DOHH2 (cell line): Measurements from ENCODE around the gene SEC16A.

Experiments
- H3F3A ChIP-seq: fragments of 200-600 bp; sonication (generic), shearing (Covaris generic); 2 replicates; pipeline ENCODE4 v1.6.0; 2016; ENCODE audit warnings: antibody characterized with exemption, mild to moderate bottlenecking; ENCODE audit not compliant: control insufficient read depth, insufficient read depth
- H3K27ac ChIP-seq: fragments of 200-600 bp; sonication (generic); 2 replicates; pipeline ENCODE4 v1.5.1; 2014; ENCODE audit warnings: low read depth, mild to moderate bottlenecking, low read length, moderate library complexity
- H3K27me3 ChIP-seq: fragments of 200-600 bp; sonication (generic); 2 replicates; pipeline ENCODE4 v1.6.1; 2014; ENCODE audit warnings: mild to moderate bottlenecking, low read length, mixed read lengths; ENCODE audit not compliant: control insufficient read depth
- H3K36me3 ChIP-seq: fragments of 200-600 bp; sonication (generic); 2 replicates; pipeline ENCODE4 v1.6.1; 2014; ENCODE audit warnings: mild to moderate bottlenecking, low read length, moderate library complexity, mixed read lengths; ENCODE audit not compliant: control insufficient read depth
- H3K4me1 ChIP-seq: fragments of 200-600 bp; sonication (generic); 2 replicates; pipeline ENCODE4 v1.6.1; 2014; ENCODE audit warnings: mild to moderate bottlenecking, low read length, mixed read lengths; ENCODE audit not compliant: control insufficient read depth
- H3K4me2 ChIP-seq: fragments of 200-600 bp; sonication (generic); 2 replicates; pipeline ENCODE4 v1.6.0; 2014; ENCODE audit warnings: mild to moderate bottlenecking, low read length, moderate library complexity
- H3K4me3 ChIP-seq: fragments of 200-600 bp; sonication (generic); 2 replicates; pipeline ENCODE4 v1.5.1; 2014; ENCODE audit warnings: mild to moderate bottlenecking, low read length, mixed read lengths
- H3K79me2 ChIP-seq: fragments of 200-600 bp; sonication (generic); 2 replicates; pipeline ENCODE4 v1.6.1; 2014; ENCODE audit warnings: mild to moderate bottlenecking, low read length, mixed read lengths; ENCODE audit not compliant: control insufficient read depth
- H3K9me2 ChIP-seq: fragments of 200-600 bp; sonication (generic); replicated peaks from 2 replicates; pipeline ENCODE4 v1.6.1; 2014; ENCODE audit warnings: mild to moderate bottlenecking, low read length, mixed read lengths; ENCODE audit not compliant: control insufficient read depth
- H3K9me3 ChIP-seq: fragments of 200-600 bp; sonication (generic); 2 replicates; pipeline ENCODE4 v1.6.1; 2014; ENCODE audit warnings: antibody characterized with exemption, low read length, mixed read lengths; ENCODE audit not compliant: control insufficient read depth, insufficient read depth
- H4K20me1 ChIP-seq: fragments of 200-600 bp; sonication (generic); 2 replicates; pipeline ENCODE4 v1.6.0; 2014; ENCODE audit warnings: low read depth, mild to moderate bottlenecking, antibody characterized with exemption, low read length, moderate library complexity; ENCODE audit not compliant: control insufficient read depth, insufficient read depth
- CTCF ChIP-seq: fragments of 200-600 bp; sonication (generic); IDR thresholded peaks from one replicate; pipeline ENCODE4 v1.5.1; 2014; ENCODE audit warnings: antibody characterized with exemption, mild to moderate bottlenecking, low read depth, low read length; ENCODE audit not compliant: poor library complexity, severe bottlenecking
- EZH2phosphoT487 ChIP-seq: fragments of 200-600 bp; sonication (generic); IDR thresholded peaks from 2 replicates; pipeline ENCODE4 v1.6.1; 2017; ENCODE audit warnings: borderline replicate concordance, mild to moderate bottlenecking, antibody characterized with exemption, low read length, moderate library complexity, mixed read lengths

SEC16A gene

GRCh38 chr9:136527721-136528710, 45.2 kb upstream of the SEC16A start:
- Histone ChIP-seq H3K4me1 (peaks cover 22% of the 10 kb centered on the region), H3K9me3 (no peaks in the 10 kb centered on the region), H3K79me2 (peaks cover 14% of the 10 kb centered on the region), H4K20me1 (peaks cover 16% of the 10 kb centered on the region; the same call in 1 of the 2 replicates), H3K4me2 (no peak overlapping the region), H3K36me3 (no peaks in the 10 kb centered on the region), H3K4me3 (no peak overlapping the region), H3K9me2 (no peaks in the 10 kb centered on the region), H3K27ac (no peak overlapping the region), H3F3A (no peaks in the 10 kb centered on the region), H3K27me3 (no peaks in the 10 kb centered on the region)
- no peak for TF ChIP-seq EZH2phosphoT487
- TF ChIP-seq CTCF: no peak

- Histone ChIP-seq H4K20me1 (peaks cover 12% of the 10 kb centered on the region; the same call in 1 of the 2 replicates), H3K27me3 (no peaks in the 10 kb centered on the region), H3K79me2 (peaks cover 12% of the 10 kb centered on the region), H3K27ac (no peak overlapping the region), H3F3A (no peaks in the 10 kb centered on the region), H3K4me2 (no peak overlapping the region), H3K4me1 (peaks cover 17% of the 10 kb centered on the region), H3K9me2 (no peaks in the 10 kb centered on the region), H3K36me3 (no peaks in the 10 kb centered on the region), H3K4me3 (no peak overlapping the region), H3K9me3 (no peaks in the 10 kb centered on the region)
- TF ChIP-seq CTCF (no peak), EZH2phosphoT487 (no peak)
Measured at GRCh38 chr9:136527131-136527530, 44.3 kb upstream of the SEC16A start.

- Histone ChIP-seq H3K4me2 (no peak overlapping the region), H3K9me2 (no peaks in the 10 kb centered on the region), H3K27me3 (no peaks in the 10 kb centered on the region), H3K27ac (no peak overlapping the region), H3K36me3 (no peaks in the 10 kb centered on the region), H3K79me2 (peaks cover 8% of the 10 kb centered on the region), H4K20me1 (peaks cover 12% of the 10 kb centered on the region; the same call in 1 of the 2 replicates), H3F3A (no peaks in the 10 kb centered on the region), H3K9me3 (no peaks in the 10 kb centered on the region), H3K4me3 (no peak overlapping the region), H3K4me1 (peaks cover 17% of the 10 kb centered on the region)
- TF ChIP-seq CTCF: no peak
- no peak for TF ChIP-seq EZH2phosphoT487
Measured at GRCh38 chr9:136526625-136527066, 43.8 kb upstream of the SEC16A start.
